Measurements from ENCODE around the gene CRYAA.

The CRYAA gene

GRCh38 chr21:43203591-43203990, 34.8 kb downstream of the CRYAA start:
- DNase-seq (ENCODE audit: low read depth) = no peak

GRCh38 chr21:43204638-43205037, 35.8 kb downstream of the CRYAA start:
- no peak for DNase-seq (ENCODE audit: low read depth)

DNA sequence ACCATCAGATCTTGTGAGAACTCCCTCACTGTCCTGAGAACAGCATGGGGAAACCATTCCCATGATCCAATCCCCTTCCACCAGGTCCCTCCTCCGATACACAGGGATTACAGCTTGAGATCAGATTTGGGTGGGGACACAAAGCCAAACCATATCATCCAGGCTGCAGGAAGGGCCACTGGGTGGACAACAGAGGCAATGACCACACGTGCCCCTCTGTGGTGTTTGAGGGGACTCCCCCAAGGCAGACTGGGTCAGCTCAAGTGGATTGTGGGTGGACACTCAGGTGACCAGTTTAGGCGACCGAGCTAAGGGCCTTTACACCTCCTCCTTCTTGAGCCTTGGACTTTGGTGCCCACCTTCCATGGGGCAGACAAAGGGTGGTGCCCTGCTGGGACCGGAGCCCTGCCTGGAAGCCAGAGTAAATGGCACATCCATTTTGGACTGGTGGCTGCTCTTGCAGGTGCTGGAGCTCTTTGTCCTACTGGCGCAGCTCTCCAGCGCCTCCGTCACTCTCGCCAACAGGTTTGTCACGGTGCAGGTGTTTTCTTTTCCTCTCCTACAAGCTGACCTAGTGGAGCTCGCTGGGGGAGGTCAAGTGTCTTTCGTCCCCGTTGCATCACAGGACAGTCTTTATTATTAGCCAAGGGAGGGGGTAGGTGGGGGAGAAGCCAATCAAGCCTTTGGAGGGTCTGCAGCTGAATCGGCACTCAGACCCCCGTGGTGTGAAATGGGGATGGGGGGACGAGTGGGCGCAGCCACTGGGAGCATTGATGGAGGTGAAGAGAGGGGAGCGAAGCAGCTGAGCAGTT, 37.6 kb downstream of the CRYAA start:
- no peak for DNase-seq (ENCODE audit: low read depth)

DNA sequence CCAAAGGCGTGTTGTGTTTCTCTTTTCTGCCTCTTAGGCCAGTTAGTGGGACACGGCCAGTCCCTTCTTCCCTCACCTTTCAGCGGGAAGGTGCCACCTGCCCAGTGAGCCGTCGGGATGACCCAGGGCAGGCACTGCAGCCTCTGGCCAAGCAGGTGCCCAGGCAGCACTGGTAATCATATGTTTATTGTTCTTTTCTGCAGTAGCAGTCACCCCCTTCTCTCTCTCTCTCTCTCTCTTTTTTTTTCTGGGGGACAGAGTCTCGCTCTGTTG, 38.2 kb downstream of the CRYAA start:
- DNase-seq (ENCODE audit: low read depth) = no peak

DNA sequence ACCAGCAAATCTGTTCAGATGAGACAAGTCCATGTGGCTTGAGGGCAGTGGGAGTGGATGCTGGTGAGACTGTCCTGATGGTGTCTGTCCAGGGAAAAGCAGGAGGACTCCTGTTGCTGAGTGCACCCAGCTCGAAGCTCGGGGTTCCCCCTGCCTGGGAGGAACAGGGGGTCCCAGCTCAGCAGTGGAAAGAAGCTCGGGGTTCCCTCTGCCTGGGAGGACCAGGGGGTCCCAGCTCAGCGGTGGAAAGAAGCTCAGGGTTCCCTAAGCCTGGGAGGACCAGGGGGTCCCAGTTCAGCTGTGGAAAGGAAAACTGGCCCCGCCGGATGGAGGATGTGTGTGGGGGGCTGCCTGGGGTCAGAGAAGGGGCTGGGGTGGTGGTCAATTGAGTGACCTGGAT, 39.1 kb downstream of the CRYAA start:
- DNase-seq (ENCODE audit: low read depth) = no peak

GRCh38 chr21:43208561-43209332, 39.9 kb downstream of the CRYAA start:
- DNase-seq (ENCODE audit: low read depth) = no peak

DNA sequence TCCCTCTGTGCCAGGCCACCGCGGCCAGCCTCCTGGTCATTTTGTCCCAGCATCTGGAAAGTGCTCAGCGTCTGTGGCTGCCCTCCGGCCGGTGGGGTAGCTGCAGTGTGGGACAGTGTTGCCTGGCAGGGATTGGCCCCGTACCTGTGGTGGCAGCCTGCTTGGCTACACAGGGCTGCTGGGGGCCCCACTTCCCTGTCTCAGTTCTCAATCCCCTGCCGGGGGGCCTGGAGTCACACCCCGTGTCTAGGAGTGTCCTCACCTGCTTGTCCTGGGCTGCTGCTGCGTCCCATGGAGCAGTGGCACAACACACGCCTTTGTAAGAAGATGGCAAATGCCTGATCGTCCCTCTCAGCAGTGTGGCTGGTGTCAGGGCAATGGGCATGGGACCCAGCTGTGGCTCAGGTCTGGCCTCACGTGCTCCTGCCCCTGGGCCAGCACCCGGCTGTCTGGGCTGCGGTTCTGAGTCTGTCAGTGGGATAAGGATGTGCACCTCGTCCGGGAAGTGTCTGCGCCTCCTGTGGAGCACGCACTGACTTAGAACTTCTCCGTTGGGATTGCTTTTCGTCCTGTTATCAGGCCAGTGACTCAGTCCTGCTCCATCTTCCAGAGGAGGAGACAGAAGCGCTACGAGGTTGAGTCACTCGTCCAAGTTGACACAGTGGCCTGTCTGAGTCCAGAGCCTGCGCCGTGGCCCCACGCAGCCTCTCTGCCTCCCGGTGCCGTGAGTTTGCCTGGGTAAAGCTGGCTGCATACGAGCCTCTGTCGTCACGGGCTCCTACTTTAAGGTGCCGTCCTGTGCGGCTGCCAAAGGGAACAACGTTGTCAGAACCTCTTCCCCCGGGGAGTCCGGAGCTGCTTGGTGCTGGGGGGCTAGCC, 41.0 kb downstream of the CRYAA start:
- no peak for DNase-seq (ENCODE audit: low read depth)

- DNase-seq (ENCODE audit: low read depth) = no peak
Observed at GRCh38 chr21:43210454-43211071, 41.8 kb downstream of the CRYAA start.

DNA sequence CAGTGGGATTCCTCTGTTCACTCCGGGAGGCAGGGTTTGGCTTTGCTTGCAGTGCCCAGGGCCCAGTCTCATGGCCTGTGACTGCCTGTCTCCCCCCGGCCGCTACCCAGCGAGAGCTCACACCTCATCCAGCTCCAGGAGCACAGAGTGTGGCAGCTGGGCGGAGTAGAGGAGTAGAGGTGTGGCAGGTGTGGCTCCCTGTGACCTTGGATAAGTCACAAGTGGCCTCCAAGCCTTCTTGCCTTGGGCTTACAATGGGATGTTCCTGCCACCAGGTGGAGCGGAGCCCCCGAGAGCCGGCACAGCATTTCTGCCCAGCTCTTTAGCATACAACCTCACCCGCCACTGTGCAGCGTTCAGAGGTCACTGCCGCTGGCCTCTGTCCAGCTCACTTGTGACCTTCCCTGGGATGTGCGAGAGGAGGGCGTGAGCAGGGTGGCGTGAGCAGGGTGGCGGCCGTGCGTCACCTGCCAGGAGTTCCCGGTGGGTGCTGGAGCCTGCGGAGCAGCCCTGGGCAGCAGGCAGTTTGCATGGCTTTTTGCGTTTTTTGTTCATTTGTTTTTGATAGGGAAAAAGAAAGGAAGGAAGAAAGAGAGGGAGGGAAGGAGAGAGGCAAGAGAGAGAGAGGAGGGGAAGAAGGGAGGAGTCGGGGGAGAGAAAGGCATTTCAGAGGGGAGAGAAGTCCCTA, 42.4 kb downstream of the CRYAA start:
- DNase-seq (ENCODE audit: low read depth) = no peak

- DNase-seq (ENCODE audit: low read depth) = no peak
Observed at GRCh38 chr21:43211760-43212115, 42.9 kb downstream of the CRYAA start.
